Erythroblast (primary cell): ENCODE results near the gene IFT172.

Source experiments
- GATA1 ChIP-seq: IDR thresholded peaks from 2 replicates; pipeline ENCODE4 v1.6.1; 2011; ENCODE audit warnings: low read depth, mild to moderate bottlenecking, control low read depth, low read length, moderate library complexity
- POLR2A ChIP-seq: IDR thresholded peaks from 2 replicates; pipeline ENCODE4 v1.6.1; 2011; ENCODE audit warnings: mild to moderate bottlenecking, low read length

GRCh38 chr2:27428213-27428977 lies 61.1 kb downstream of the IFT172 start, which contains the start of gene NRBP1:
- TF ChIP-seq POLR2A (peak; percentile 94), GATA1 (no peak)
